D721Med (cell line): ENCODE measurements around the gene RALGPS1.

ENCODE experiments used
- DNase-seq: peaks from one replicate; pipeline ENCODE4 v3.0.0; 2011; ENCODE audit warnings: low spot score; ENCODE audit not compliant: insufficient read length
- FAIRE-seq: peaks from 2 replicates; lab custom pipeline; 2011; peaks lifted over from hg19 to GRCh38; lab: Jason Lieb, UNC
- TF ChIP-seq, protein P1 (sequence below): IDR thresholded peaks from 2 replicates; pipeline ENCODE4 v1.5.1; 2012; ENCODE audit warnings: mild to moderate bottlenecking, control low read depth; ENCODE audit not compliant: insufficient read depth; ENCODE audit errors: missing control alignments

RALGPS1 gene

GRCh38 chr9:127058645-127059021, 144.1 kb downstream of the RALGPS1 start:
- FAIRE-seq (peak; percentile 51), DNase-seq (no peak)
- TF ChIP-seq, protein P1, sequence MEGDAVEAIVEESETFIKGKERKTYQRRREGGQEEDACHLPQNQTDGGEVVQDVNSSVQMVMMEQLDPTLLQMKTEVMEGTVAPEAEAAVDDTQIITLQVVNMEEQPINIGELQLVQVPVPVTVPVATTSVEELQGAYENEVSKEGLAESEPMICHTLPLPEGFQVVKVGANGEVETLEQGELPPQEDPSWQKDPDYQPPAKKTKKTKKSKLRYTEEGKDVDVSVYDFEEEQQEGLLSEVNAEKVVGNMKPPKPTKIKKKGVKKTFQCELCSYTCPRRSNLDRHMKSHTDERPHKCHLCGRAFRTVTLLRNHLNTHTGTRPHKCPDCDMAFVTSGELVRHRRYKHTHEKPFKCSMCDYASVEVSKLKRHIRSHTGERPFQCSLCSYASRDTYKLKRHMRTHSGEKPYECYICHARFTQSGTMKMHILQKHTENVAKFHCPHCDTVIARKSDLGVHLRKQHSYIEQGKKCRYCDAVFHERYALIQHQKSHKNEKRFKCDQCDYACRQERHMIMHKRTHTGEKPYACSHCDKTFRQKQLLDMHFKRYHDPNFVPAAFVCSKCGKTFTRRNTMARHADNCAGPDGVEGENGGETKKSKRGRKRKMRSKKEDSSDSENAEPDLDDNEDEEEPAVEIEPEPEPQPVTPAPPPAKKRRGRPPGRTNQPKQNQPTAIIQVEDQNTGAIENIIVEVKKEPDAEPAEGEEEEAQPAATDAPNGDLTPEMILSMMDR: no peak

- DNase-seq (no peak), FAIRE-seq (no peak)
- TF ChIP-seq, protein P1: no peak
Observed at GRCh38 chr9:127059030-127059429, 144.4 kb downstream of the RALGPS1 start.

DNA sequence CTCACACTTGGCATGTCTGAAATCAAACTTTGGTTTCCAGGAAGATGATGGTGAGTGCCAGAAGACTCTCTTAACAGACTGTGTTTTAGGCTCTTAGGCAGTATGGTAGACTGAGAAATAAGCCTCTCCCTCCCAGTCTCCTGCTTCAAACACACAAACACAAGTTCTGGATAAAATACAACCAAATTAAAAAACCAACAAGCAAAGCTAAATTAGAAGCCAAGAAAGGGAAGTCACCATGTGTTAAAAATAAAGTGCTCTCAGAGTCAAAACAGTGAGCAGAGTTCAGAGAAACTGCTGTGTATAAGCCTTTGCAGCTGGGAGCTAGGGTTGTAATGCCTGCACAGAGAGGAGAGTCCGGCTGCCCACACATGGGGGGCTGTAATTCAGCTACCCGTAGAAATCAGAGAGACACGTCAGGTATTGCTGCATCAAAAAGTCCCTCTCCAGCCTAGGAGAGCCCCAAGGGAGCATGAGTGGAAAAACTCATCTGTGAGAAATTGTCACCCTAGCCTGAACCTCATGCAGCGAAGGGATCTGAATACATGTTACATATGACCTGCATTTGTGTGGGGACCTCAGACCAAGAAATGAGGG, 145.3 kb downstream of the RALGPS1 start:
- DNase-seq (no peak), FAIRE-seq (no peak)
- TF ChIP-seq, protein P1: no peak

- TF ChIP-seq, protein P1: no peak
- FAIRE-seq (no peak), DNase-seq (no peak)
Observed at GRCh38 chr9:127061411-127061810, 146.8 kb downstream of the RALGPS1 start.

DNA sequence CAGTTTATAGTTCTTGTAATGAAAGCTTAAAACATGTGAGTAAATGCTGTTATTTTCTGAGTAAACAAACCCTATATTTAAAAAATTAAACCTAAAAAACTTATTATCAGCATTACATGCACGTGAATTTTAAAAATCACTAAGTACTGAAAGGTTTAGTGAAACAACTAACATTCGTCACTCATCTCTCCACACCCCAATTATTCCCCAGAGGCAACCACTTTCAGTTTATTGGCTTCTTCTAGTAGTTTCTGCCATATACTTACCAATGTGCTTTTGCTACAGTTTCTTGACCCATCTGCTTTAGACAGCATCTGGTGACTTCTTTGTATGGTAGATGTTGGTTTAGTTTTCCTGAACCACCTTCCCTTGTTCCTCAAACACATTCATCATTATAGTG, 149.8 kb downstream of the RALGPS1 start:
- TF ChIP-seq, protein P1: no peak
- DNase-seq: no peak
- FAIRE-seq: no peak

DNA sequence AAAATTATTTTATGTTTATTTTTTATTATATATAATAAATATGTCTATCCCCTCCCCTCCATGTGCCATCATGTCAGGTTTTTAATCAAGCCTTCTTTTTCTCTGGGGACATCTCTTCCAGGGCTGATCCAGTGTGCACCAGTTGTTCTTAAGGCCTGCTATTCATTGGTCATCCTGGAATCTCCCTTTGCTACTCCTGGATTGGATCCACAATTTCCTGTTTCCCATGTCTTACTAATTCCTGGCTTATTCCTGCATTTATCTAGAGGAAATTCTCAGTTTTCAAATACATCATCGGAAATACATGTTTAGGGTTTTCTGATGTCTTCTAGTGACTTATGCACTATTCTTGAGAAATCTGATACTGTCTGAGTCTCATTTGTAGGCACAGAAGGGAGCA, 151.0 kb downstream of the RALGPS1 start:
- DNase-seq (no peak), FAIRE-seq (no peak)
- TF ChIP-seq, protein P1: no peak

- no peak for FAIRE-seq
- DNase-seq: no peak
Observed at GRCh38 chr9:127066060-127066850, 151.7 kb downstream of the RALGPS1 start.

More at GRCh38 chr9:127066060-127066850, 151.7 kb downstream of the RALGPS1 start:
- TF ChIP-seq, protein P1: no peak
